ENCODE measurements around the gene LRCOL1. TPM values are rescaled to one million over a fixed set of nuclear protein-coding genes. Genes with fewer than 3 reads are reported as not detected.

Gene LRCOL1
- total and polyA plus RNA-seq, 11 donors = not detected

DNA sequence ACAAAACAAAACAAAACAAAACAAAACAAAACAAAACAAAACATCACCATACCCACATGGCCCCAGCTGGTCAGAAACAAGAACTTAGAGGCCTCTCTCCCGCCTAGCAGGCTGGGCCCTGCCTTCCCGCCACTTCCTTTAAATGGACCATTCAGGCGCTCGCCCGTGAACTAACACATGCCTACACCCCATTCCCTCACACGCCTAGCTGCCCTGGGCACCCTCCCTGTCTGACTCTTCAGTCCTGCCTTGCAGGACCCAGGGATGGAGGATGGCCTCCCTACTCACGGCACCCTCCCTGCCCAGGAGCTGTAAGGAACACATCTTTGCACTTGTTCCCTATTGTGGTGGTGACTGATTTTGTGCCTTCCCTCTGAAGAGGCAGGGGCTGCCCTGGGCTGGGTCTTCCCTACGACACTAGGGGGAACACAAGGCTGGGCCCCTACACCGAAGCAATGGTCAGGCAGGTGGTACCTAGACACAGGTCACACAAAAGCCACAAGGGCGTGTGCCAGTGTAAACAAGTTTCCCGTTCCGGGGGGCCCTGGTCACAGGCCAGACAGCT lies 29.7 kb upstream of the LRCOL1 start:
- Histone ChIP-seq H3K27me3 (no peaks in the 10 kb centered on the region), H3K36me3 (peaks cover 0 to 80% (median 59%) of the 10 kb centered on the region in 9 donors), H3K9me3 (no peaks in the 10 kb centered on the region), H3K27ac (no peak overlapping the region), H3K4me3 (no peak overlapping the region), H3K4me1 (no peaks in the 10 kb centered on the region)
- WGBS, 4 donors = 94 to 96% (median 96%) methylated on average over 12 of the region's 12 CpGs
- intact Hi-C loops (cut with DNase I) = no loop called here
- DNase-seq (no peak), ATAC-seq (no peak)
- no peak for TF ChIP-seq CTCF (IDR thresholded peaks at IDR 0.05)
- TF ChIP-seq POLR2A (IDR thresholded peaks at IDR 0.05) = no peak

DNA sequence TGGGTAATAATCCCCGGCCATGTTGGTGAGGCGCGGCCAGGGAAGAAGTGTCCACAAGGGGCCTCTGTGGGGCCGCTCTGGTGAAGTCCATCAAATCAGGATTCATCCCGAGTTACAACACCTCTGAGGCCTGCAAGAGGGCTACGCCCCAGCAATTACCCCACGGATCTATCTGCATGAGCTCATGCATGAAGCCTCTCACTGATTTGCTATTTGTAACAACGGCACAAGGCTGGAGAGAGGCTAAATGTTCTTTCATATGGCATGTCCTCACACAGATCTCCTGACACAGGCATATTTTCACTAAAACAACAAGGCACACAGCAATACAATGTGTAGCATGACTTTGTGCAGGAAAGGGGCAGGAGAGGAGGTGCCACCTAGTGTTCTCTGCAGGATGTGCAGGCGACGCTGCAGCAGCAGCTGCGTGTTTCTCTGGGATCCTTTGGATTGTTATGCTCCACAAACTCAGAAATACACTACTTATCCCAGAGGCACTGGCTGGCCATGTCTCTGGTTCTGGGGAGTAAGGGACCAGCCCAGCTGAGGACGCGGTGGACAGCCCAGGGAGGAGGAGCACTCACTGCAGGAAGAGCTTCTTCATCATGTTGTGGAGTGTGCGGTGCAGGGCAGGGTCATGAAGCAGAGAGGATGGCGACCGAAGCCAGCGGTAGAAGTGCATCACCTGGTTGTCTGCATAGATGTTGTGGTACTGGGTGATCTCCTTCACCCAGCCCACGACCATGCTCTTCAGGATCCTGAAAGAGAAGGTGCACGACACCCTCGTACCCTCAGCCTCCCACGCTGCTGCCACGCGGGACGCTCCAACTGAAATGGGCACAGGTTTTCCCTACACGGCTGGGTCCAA lies 28.4 kb upstream of the LRCOL1 start:
- DNase-seq (no peak), ATAC-seq (peak in 2 of 4 donors; percentile 40 to 55)
- Histone ChIP-seq H3K4me1 (no peaks in the 10 kb centered on the region), H3K27ac (no peak overlapping the region), H3K9me3 (no peaks in the 10 kb centered on the region), H3K36me3 (peaks cover 0 to 90% (median 71%) of the 10 kb centered on the region in 9 donors), H3K4me3 (no peak overlapping the region), H3K27me3 (no peaks in the 10 kb centered on the region)
- intact Hi-C loops (cut with DNase I) = no loop called here
- TF ChIP-seq POLR2A (IDR thresholded peaks at IDR 0.05) = no peak
- peak; percentile 32 to 72 (median 61) for TF ChIP-seq CTCF (IDR thresholded peaks at IDR 0.05)
- 75 to 82% (median 80%) methylated on average over 25 of the region's 25 CpGs for WGBS, 4 donors

DNA sequence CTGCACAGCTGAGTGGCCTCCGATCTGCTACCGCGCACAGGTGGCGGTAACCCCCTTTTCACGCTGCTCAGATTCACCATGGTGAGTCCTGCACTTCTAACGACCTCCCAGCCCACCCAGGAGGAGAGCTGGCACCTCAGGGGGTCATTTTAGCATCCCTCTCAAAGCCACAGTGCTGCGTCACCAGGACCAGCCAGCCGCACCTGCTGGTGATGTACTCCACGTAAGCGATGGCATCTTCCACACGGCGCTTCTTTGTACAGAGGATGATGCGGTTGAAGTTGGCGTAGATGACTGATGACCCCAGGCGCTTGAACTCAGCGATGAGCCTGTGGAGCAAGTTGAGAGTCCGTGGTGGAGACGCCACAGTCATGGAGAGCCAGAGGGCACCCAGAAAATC lies 27.4 kb upstream of the LRCOL1 start:
- Histone ChIP-seq H3K27me3 (no peaks in the 10 kb centered on the region), H3K36me3 (peaks cover 0 to 90% (median 72%) of the 10 kb centered on the region in 9 donors), H3K4me1 (no peaks in the 10 kb centered on the region), H3K9me3 (no peaks in the 10 kb centered on the region), H3K27ac (no peak overlapping the region), H3K4me3 (no peak overlapping the region)
- no peak for ATAC-seq
- WGBS, 4 donors = 88 to 96% (median 94%) methylated on average over 18 of the region's 18 CpGs
- intact Hi-C loops (cut with DNase I) = no loop called here
- TF ChIP-seq POLR2A (IDR thresholded peaks at IDR 0.05) (no peak), CTCF (IDR thresholded peaks at IDR 0.05) (no peak)
- DNase-seq = no peak
